ENCODE results near the gene LGMN.

DNA sequence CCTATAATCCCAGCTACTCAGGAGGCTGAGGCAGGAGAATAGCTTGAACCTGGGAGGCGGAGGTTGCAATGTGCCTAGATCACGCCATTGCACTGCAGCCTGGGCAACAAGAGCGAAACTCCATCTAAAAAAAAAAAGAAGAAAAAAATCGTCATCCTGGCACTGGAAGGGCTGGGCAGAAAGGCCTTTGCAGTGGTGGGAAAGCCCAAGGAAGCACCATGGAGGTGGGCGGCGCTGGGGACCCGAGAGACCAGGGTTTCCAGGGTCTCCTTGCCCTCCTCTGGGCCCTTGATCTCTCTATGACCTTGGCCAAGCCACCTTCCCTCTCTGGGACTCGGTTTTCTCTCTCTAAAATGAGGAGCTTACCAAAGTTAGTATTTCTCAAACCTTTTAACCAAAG lies 65.4 kb downstream of the LGMN start:
- TF ChIP-seq, protein P1, sequence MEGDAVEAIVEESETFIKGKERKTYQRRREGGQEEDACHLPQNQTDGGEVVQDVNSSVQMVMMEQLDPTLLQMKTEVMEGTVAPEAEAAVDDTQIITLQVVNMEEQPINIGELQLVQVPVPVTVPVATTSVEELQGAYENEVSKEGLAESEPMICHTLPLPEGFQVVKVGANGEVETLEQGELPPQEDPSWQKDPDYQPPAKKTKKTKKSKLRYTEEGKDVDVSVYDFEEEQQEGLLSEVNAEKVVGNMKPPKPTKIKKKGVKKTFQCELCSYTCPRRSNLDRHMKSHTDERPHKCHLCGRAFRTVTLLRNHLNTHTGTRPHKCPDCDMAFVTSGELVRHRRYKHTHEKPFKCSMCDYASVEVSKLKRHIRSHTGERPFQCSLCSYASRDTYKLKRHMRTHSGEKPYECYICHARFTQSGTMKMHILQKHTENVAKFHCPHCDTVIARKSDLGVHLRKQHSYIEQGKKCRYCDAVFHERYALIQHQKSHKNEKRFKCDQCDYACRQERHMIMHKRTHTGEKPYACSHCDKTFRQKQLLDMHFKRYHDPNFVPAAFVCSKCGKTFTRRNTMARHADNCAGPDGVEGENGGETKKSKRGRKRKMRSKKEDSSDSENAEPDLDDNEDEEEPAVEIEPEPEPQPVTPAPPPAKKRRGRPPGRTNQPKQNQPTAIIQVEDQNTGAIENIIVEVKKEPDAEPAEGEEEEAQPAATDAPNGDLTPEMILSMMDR (IDR thresholded peaks at IDR 0.05; ENCODE audit: poor library complexity, severe bottlenecking), result no peak
- TF ChIP-seq POLR2AphosphoS5 (IDR thresholded peaks at IDR 0.05), result no peak
- TF ChIP-seq EP300 (conservative IDR thresholded peaks at IDR 0.05; ENCODE audit: poor library complexity, severe bottlenecking), result no peak
- TF ChIP-seq TAF1 (IDR thresholded peaks at IDR 0.05; ENCODE audit: low read depth), result no peak
- no peak for TF ChIP-seq EZH2 (IDR thresholded peaks at IDR 0.05; ENCODE audit: borderline replicate concordance, insufficient read depth, low read length, poor library complexity, severe bottlenecking)
- TF ChIP-seq RAD21 (conservative IDR thresholded peaks at IDR 0.05), result no peak
- no peak for TF ChIP-seq MXI1 (conservative IDR thresholded peaks at IDR 0.05; ENCODE audit: poor library complexity, severe bottlenecking)
- no peak for TF ChIP-seq REST (IDR thresholded peaks at IDR 0.05; ENCODE audit: borderline replicate concordance)

Data from neural cell (in vitro differentiated cells).